GM20000 (cell line): Measurements from ENCODE around the gene CACNA1D.

ENCODE experiments used
- DNase-seq: peaks from one replicate; pipeline ENCODE4 v3.0.0; 2012; ENCODE audit warnings: low spot score
- CTCF ChIP-seq: IDR thresholded peaks from 2 replicates; pipeline ENCODE4 v1.5.1; 2012; ENCODE audit warnings: mild to moderate bottlenecking, control low read depth; ENCODE audit errors: extremely low read depth, missing control alignments

Gene CACNA1D

GRCh38 chr3:53802256-53802880 is 308.0 kb downstream of the CACNA1D start:
- TF ChIP-seq CTCF = no peak
- DNase-seq = no peak

- DNase-seq = no peak
- TF ChIP-seq CTCF = no peak
Measured at GRCh38 chr3:53803124-53803815, 308.9 kb downstream of the CACNA1D start.

- no peak for TF ChIP-seq CTCF
- DNase-seq = no peak
Measured at GRCh38 chr3:53803816-53804695, 309.6 kb downstream of the CACNA1D start.

GRCh38 chr3:53804697-53805462 is 310.5 kb downstream of the CACNA1D start:
- no peak for DNase-seq
- no peak for TF ChIP-seq CTCF

- no peak for DNase-seq
- TF ChIP-seq CTCF = no peak
Measured at GRCh38 chr3:53805463-53806159, 311.2 kb downstream of the CACNA1D start.

GRCh38 chr3:53806182-53807116 is 312.0 kb downstream of the CACNA1D start:
- TF ChIP-seq CTCF = no peak
- no peak for DNase-seq
